Renal pelvis (tissue), 12 donors: Measurements from ENCODE around the gene SRGAP3. TPM values are rescaled to one million over a fixed set of nuclear protein-coding genes. Genes with fewer than 3 reads are reported as not detected.
"Not testable (repeated sequence)": the region's sequence is repeated elsewhere in the genome, so short reads cannot be mapped to it uniquely, and the experiment has no call there.

Experiments
- DNase-seq: peaks from one replicate; pipeline ENCODE4 v3.0.0-alpha.2; 2013
- long read RNA-seq, 16 experiments: transcript quantifications; one replicate each; lab custom pipeline, GENCODE V29; 2026
- polyA plus RNA-seq, 3 donors: library from polyadenylated mRNA; unstranded; fragments of 120-200 nt; gene quantifications; one replicate each; pipeline ENCODE4 v1.2.1, GENCODE V29; 2013; ENCODE audit not compliant: insufficient read length in 3 of 3

Gene SRGAP3
- polyA plus RNA-seq, result 10 to 100 TPM; 15.3 to 22.8 (median 18.9) TPM
- long read RNA-seq, donor 1, full-length matches to known transcripts, result 2 of 2 reads
- long read RNA-seq, donor 1, partial matches to known transcripts, result 0 of 2 reads
- long read RNA-seq, donor 1, other reads (novel, unspliced or antisense), result 0 of 2 reads
- long read RNA-seq, donor 2, result 0 reads
- long read RNA-seq, donor 3, result 0 reads
- long read RNA-seq, donor 4, result 0 reads
- long read RNA-seq, donor 5, result 0 reads
- long read RNA-seq, donor 6, result 0 reads
- long read RNA-seq, donor 7, partial matches to known transcripts, result 21 of 31 reads
- long read RNA-seq, donor 7, other reads (novel, unspliced or antisense), result 10 of 31 reads
- long read RNA-seq, donor 8, result 0 reads
- long read RNA-seq, donor 9, result 0 reads
- long read RNA-seq, donor 10, result 0 reads
- long read RNA-seq, donor 11, result 0 reads
- long read RNA-seq, donor 12, full-length matches to known transcripts, result 1 of 1 reads
- long read RNA-seq, donor 12, partial matches to known transcripts, result 0 of 1 reads
- long read RNA-seq, donor 12, other reads (novel, unspliced or antisense), result 0 of 1 reads
- long read RNA-seq, donor 13, full-length matches to known transcripts, result 1 of 1 reads
- long read RNA-seq, donor 13, partial matches to known transcripts, result 0 of 1 reads
- long read RNA-seq, donor 13, other reads (novel, unspliced or antisense), result 0 of 1 reads
- long read RNA-seq, donor 14, result 0 reads
- long read RNA-seq, donor 15, result 0 reads
- long read RNA-seq, donor 16, result 0 reads

DNA sequence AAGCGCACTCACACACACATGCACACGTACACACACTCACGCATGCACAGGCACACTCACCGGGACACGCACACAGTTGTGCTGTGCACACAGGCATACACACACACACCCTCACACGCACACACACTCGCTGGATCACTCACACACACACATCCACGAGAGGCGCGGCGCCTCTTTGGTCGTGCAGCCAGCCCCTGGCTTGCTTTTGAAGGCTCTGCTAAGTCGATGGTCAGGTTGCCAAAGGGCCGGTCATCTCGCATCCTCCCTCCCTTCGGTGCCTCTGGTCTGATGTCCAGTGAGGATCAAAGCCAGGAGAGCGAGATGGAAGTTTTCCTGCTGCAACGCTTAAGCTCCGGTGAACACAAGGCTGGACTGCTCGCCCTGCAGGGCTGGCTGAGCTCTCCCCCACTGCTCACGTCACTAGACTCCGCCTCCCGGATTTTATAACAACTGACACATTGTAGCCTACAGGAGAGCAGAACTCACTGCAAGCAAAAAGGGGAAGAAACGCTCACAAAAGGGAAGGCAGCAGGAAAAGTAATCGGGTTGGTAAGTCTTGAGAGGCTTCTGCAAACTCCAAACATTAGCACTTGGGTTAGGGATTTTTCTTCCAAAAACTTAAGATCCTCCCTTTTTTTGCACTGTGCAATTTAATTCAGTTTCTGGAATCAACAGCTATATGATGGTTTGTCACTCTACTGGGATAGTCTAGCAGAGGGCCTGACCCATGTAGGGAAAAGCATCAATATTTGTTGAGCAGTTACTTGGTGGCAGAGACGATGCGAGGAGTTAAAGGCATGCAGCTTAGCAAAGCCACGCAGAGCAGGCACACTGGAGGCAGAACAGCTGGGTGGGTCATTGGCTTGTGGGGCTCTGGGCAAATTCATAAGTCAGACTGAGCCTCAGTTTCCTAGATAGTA is at the start of gene SRGAP3:
Gene SRGAP3 (minus strand): TSS at position 374 of the 920 bp plus-strand sequence. CDS start 695 bp downstream, outside the sequence.
- peak; percentile 96 for DNase-seq

DNA sequence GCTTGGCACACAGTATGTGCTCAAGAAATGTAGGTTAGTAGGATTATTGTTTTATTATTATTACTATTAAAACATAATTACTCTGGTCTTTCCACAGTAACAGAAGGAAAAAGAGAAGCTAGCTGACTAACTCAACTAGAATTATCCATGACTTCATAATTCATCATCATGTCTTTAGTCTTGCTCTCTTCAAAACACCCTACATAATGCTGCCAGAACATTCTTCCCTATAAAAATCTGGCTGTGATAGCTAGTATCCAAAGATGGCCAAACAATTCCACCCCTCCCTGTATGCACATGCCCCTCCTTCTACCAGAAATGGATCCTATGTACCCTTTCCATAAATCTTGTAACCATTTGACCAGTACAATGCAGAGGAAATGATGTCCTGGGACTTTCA is 48.8 kb upstream of the SRGAP3 start:
- no peak for DNase-seq

DNA sequence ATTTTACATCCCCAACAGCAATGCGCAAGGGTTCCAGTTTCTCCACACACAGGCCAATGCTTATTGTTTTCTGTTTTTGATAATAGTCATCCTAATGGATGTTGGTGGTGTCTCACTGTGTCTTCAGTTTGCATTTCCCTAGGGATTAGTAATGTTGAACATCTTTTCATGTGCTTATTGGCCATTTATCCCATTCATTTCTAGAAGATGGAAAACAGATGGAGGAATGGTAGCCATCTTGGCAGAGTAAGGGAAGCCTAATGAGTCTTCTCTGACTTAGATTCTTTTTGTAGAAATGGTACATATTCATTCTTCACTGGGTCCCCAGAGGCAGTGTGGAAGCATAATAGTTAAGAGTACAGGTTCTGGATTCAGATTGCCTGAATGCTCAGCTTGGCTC is 46.8 kb upstream of the SRGAP3 start:
- DNase-seq, result no peak

DNA sequence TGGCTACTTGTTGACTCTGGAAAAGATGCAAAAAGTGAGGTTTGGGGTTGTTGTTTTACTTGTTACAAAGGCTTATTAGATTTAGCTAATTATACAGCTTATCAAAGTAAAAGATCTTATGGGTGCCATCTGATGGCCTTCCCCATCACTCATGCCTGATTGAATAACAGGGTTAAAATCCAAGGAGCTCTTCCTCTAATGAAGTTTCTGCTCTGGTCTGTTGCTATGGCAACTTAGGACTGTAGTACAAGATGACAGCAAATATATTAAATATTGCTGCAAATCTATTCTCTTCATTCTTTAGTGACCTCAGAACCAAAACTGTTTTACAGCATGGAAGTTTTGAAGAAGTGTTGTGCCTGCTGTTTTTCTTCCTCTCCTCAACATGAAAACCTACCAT is 45.6 kb upstream of the SRGAP3 start:
- DNase-seq, result no peak

DNA sequence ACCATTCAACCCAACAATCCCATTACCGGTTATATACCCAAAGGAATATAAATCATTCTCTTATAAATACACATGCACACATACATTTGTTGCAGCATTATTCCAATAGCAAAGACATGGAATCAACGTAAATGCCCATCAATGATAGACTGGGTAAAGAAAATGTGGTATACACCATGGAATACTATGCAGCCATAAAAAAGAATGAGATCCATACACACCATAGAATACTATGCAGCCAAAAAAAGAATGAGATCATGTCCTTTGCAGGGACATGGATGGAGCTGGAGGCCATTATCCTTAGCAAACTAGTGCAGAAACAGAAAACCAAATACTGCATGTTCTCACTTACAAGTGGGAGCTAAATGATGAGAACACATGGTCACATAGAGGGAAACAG is 44.5 kb upstream of the SRGAP3 start:
- DNase-seq, result not testable (repeated sequence)

DNA sequence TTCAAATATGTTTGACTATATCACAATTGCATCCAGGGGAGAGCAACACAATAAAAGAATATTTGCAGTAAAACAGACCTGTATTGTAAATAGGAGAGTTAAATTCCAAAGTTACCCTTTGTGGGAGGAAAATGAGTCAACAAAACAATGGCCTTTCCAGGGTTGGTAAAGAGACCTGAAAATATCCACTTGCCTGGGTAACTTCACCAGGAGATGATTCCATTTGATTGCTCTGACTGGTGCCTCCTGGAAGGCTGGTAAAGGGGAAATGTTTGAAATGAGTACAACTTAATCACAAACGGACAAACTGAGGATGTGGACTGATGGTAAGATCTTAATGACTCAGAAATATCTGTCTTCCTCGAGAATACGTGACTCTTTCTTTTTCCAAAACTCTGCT is 43.6 kb upstream of the SRGAP3 start:
- no peak for DNase-seq

DNA sequence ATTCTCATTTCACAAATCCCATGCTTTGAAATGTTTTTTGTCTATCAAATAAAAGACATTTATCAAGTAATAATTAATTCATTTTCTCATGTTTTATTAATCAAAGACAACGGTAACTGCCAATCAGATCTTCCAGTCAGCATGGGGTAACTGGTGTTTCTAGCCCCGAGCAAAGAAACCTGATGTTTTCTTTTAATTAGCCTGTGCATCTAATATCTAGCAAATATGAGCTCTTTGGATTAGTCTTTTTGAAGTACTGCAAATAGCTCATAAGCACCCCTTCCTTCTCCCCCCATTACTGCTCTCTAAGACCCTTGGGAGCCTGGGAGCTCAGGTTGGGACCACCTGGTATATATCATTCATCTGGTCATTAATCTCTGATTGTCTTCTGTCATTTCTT is 43.1 kb upstream of the SRGAP3 start:
- DNase-seq, result no peak

DNA sequence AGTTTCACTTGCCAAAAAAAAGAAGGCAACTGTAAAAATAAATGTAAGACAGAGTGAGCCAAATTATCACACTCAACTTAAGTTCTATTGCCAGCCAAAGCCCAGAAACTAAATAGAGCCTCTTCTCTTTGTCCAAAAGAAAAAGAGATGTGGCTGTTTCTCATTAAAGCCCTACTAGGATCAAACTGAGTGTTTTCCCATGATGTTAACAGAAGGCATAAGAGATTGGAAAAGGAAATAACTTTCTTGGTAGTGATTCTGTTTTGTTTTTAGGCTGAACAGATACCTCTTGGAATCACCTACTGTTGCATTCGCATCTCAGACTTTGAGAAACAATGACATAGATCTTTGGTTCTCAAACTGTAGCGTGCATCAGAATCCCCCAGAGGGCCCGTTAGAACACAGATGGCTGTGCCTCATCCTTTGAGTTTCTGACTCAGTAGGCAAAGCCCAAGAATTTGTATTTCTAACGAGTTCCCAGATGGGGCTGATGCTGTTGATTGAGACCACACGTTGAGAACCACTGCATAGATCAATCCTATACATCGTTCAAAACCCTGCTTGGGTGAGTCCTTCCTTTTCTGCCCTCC is 42.5 kb upstream of the SRGAP3 start:
- DNase-seq, result no peak

DNA sequence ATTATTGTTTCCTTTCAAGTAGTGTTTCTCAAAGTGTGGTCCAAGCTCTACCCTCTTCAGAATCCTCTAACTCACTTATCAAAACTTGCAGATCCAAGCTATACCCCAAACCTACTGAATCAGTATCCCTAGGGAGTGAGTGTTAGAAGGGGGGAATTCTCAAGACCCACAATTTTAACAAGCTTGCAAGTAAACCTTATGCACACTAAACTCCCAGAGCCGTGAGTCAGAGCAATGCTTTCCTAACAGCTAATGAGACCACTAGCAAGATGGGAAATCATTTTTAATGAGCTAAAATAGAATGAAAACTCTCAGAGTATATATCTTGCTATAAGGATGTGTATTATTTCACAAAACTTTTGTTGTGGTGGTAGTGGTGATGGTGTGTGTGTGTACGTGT is 41.1 kb upstream of the SRGAP3 start:
- DNase-seq, result no peak

DNA sequence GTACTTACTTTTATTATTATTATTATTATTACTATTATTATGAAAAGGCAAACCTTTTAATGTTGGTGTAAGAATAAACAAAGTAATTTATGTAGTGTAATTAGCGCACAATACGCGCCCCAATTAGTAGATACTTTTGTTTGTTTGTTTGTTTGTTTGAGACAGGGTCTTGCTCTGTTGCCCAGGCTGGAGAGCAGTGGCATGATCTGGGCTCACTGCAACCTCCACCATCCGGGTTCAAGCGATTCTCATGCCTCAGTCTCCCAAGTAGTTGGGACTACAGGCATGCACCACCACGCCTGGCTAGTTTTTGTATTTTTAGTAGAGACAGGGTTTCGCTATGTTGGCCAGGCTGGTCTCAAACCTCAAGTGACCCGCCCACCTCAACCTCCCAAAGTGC is 32.1 kb upstream of the SRGAP3 start:
- DNase-seq, result not testable (repeated sequence)

DNA sequence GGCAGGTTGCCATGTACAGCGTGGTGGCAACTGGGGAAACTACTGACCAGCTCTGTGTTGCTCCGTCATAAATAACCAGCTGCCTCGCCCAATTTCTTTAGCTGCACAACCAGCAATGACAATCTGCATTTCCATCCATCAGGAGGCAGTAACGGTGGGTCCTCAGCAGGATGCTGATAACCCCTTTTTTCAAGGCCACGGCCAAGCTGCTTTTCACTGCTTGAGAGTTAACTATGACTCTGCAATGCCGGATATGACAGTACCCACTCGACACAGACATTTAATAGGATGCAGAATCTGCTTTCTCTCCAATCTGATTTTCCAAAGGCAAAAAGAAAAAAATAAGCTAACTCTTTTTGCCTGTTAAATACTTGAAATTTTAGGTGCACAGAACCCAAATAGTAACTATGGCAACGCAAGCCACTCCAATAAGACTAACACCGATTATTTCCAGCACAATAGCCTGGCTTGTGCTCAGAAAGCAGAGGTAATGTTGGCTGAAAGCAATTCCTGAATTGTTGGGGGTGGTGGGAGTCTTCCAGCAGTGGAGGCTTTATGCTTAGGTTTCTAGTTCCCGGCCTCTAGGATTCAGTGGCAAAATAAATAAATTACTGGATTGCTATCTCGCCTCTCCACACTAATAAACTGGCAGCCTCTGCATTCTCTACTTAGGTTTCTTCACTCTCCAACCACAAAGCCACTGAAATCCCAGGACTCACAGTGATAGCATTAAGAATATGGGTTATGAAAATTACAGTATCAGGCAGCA is 31.2 kb upstream of the SRGAP3 start:
- peak; percentile 17 for DNase-seq

DNA sequence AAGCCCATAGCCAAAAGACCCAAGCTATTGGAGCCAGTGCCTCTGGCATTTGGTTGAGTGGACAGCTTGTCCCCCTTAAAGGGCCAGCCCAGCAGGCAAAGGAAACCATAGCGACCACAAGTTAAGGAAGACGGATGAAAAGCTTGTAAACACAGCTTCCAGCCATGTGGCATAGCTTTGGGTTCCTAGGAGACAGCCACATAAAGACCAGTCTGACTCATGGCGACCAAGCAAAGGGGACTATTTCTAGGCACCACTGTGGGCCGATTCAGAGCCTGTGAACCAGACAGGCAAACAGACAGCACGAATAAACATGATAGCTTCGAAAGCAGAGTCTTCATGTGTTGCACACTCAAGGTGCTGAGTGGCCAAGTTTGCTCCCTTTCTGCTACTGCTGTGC is 30.5 kb upstream of the SRGAP3 start:
- no peak for DNase-seq

DNA sequence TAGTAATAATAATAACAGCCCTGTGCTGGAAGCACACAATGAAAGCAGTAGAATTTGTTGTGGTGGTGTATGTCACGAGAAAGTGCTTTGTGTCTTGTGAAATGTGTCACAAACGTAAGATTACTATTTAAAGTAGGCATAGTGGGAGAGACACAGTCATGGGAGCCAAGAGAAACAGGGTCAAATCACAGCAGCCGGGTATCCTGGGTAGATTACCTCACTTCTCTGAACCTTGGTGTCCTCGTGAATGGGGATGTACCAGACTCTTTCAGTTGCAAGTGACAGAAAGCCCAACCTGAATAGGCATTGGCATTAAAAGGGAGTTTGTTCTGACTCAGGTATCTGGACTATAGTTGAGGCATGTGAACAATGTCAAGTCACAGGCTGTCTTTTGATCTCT is 29.1 kb upstream of the SRGAP3 start:
- DNase-seq, result no peak

DNA sequence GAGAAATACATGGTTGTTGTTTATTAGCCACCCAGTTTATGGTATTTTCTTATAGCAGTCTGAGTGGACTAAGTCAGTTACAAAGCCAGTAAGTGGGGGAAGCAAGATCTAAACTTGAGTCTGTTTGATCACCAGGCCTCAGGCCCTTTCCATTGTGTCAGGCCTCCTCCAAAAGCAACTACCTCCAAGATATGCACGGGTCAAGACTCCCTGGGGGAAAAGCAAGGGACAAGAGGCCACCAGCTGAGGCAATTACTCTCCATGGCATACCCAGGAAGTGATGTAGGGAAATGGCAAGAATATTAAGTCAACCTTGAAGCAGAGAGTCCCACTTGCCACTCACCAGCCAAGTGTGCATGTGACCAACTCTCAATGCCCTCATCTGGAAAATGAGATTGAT is 28.6 kb upstream of the SRGAP3 start:
- DNase-seq, result no peak

DNA sequence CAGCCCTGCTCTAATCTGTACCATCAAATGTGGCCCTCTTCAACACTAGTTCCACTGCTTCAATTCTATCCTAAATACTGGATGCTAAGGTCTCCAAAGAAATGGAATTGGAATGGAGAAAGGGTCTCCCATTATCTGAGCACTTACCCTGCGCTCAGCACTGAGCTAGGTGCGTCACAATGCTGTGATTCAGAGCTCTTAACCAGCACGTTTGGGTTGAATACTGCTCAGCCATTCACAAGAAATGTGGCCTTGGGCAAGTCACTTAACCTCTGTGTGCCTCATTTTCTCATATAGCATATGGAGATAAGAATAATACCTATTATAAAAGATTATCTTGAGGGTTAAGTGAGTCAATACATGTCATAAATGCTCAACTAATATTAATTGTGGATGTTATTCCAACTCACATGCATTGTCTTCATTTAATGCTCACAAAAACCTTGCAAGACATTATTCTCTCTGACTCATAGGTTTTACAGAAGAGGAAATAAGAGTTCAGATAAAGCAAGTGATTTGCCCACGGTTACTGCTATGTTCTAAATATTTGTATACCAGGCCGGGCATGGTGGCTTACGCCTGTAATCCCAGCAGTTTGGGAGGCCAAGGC is 27.4 kb upstream of the SRGAP3 start:
- no peak for DNase-seq

DNA sequence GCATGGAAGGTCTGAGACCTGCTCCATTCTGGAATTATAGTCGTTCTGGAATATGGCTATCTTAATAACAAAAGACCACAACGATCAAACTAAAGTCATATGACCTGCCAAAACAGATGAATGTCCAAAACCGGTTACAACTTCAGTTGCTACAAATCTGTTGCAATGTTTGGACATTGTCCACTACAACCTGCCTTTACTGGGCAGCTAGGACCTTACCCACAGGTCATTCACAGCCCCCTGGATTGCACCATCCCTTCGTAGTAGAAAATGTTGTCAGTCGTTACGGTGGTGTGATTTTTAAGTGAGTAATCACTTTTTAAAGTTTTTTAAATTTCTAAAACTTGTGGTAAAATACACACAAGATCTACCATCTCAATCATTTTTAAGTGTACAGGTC is 22.5 kb upstream of the SRGAP3 start:
- DNase-seq, result no peak

DNA sequence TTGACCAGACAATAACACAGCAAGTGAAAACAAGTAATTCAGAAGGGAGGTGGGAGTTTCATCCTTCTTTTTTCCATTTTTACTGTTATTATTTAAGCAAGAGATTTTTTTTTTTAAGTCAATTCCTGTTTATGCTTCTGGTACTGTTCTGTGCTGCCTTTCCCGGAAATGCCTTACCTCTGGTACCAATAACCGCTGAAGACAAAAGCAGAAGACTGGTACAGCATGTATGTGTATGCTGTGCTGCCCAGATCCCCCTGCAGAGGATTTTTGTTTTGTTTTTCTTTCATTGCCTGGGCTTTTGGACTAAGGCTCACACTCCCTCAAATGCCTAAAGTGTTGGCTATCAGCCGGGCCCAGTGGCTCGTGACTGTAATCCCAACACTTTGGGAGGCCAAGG is 21.3 kb upstream of the SRGAP3 start:
- no peak for DNase-seq

DNA sequence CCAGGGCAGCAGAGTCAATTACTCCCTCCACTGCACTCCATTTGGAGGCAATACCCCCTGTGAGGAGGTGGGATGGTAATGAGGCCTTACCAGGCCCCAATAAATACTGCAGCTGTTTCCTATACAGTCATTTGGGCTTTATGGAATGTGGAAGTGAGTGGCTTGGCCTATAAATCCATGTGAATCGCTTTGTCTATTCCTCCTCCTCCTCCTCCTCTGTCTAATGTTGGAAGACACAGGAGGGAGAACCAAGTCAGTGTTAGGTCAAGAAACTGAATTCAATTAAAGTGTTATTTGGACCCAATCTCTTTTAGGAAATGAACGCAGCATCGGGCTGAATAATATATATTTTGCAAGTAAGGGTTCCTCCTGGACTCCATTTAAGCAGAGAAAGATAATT is 17.3 kb upstream of the SRGAP3 start:
- no peak for DNase-seq

DNA sequence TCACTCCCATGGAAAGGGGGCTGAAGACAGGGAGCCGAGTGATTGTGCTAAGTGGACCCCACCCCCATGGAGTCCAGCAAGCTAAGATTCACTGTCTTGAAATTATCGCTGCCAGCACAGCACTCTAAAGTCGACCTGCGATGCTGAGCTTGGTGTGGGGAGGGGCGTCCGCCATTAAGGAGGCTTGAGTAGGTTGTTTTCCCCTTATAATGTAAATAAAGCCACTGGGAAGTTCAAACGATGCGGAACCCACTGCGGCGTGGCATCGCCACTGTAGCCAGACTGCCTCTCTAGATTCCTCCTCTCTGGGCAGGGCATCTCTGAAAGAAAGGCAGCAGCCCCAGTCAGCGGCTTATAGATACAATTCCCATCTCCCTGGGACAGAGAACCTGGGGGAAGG is 10.9 kb upstream of the SRGAP3 start:
- no peak for DNase-seq

DNA sequence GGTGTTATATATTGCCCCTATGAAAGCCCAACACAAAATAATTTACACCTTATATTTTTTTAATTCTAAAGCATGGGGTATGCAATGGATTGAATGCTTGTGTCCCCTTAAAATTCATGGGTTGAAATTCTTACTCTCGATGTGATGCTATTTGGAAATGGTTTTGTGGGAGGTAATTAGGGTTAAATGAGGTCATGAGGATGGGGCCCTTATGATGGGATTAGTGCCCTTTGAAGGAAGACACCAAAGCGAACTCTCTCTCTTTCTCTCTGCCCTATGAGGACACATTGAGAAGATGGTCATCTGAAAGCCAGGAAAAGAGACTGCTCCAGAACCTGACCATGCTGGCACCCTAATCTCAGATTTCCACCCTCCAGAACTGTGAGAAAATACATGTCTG is 7.6 kb upstream of the SRGAP3 start:
- DNase-seq, result no peak

DNA sequence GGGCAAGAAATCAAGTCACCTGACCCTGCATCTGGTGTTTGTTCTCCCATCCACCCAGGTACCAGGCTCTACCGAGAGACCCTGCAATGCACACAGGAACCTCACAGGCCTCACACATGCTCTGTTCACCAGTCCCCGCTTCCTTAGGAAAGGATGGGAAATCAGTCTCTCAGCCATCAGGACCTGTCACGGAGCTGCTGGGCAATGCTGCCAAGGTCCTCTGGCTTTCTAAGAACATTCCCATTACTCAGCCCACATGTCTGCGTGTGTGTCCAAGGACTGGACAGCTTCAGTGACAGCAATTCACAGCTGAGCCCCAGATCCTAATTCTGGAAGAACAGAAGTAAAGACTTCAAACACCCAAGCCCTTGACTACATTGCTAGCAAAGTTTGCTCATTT is 6.5 kb upstream of the SRGAP3 start:
- no peak for DNase-seq
